Breast epithelium (tissue), 4 donors: ENCODE data around the gene SDK2. TPM values are rescaled to one million over a fixed set of nuclear protein-coding genes. Genes with fewer than 3 reads are reported as not detected.
A peak's percentile ranks its signal among the peaks of the same experiment; 100 is the strongest.

Source experiments
- DNase-seq, 2 donors: peaks; one replicate each; pipeline ENCODE4 v3.0.0-alpha.2; 2019; ENCODE audit warnings: low spot score in 2 of 2
- H3K27ac ChIP-seq, 2 donors: fragments of 200-600 bp; sonication (generic) in 1 of 2; one replicate each; pipeline ENCODE4 v1.5.1; 2016 to 2019; ENCODE audit warnings: mild to moderate bottlenecking in 1 of 2
- H3K27me3 ChIP-seq, 2 donors: fragments of 200-600 bp; sonication (generic) in 1 of 2; one replicate each; pipeline versions ENCODE4 v1.5.1 to v1.6.0; 2017 to 2019; ENCODE audit warnings: control low read depth in 1 of 2, mild to moderate bottlenecking in 1 of 2
- H3K36me3 ChIP-seq: fragments of 200-600 bp; one replicate; pipeline ENCODE4 v1.5.1; 2019
- H3K4me1 ChIP-seq, 2 donors: fragments of 200-600 bp; sonication (generic); one replicate each; pipeline ENCODE4 v1.5.1; 2016 to 2019; ENCODE audit warnings: control low read depth in 1 of 2
- H3K4me3 ChIP-seq, 3 donors: fragments of 200-600 bp; sonication (generic); 1 replicate in 2 of 3; 2 replicates in 1 of 3; pipeline ENCODE4 v1.5.1; 2016 to 2019; ENCODE audit warnings: mild to moderate bottlenecking in 3 of 3, moderate library complexity in 2 of 3
- H3K9me3 ChIP-seq, 2 donors: fragments of 200-600 bp; sonication (generic) in 1 of 2; one replicate each; pipeline ENCODE4 v1.5.1; 2016 to 2019; ENCODE audit warnings: control low read depth in 1 of 2
- POLR2A ChIP-seq: fragments of 450-650 bp; IDR thresholded peaks from one replicate; pipeline ENCODE4 v1.6.1; 2016; ENCODE audit warnings: antibody characterized with exemption, mild to moderate bottlenecking, moderate library complexity
- POLR2AphosphoS5 ChIP-seq, 3 donors: sonication (generic); formaldehyde crosslinking; IDR thresholded peaks; one replicate each; pipeline ENCODE4 v1.6.1; 2017; ENCODE audit warnings: antibody characterized with exemption in 3 of 3
- intact Hi-C: fragments of 100-400 bp; cut with DNase I; formaldehyde crosslinking; loops from one replicate; pipeline ENCODE4 v1.15.1; 2023; ENCODE audit warnings: low total_unique reads
- total RNA-seq, 3 donors: library from RNA; depleted of rRNA; stranded (reverse); fragments of >200 nt; gene quantifications; one replicate each; pipeline ENCODE4 v1.1.0, GENCODE V29; 2016
- TF ChIP-seq, protein P1 (sequence below), 3 donors: fragments of 450-650 bp; IDR thresholded peaks; one replicate each; pipeline ENCODE4 v1.5.1; 2016 to 2017; ENCODE audit warnings: antibody characterized with exemption in 3 of 3, mild to moderate bottlenecking in 3 of 3, moderate library complexity in 3 of 3

Gene SDK2
- total RNA-seq, 3 donors from 2014 or later, result 0.16 to 2.9 (median 2.6) TPM

- no peak overlapping the region for H3K4me3 ChIP-seq
These were observed 295.1 kb downstream of the SDK2 start for GRCh38 chr17:73349138-73349537.

GRCh38 chr17:73348829-73349095, 295.5 kb downstream of the SDK2 start:
- peak overlapping the region; percentile 93 to 95 for H3K27ac ChIP-seq
- intact Hi-C loops, result no loop called here
- TF ChIP-seq POLR2A (no peak), POLR2AphosphoS5 (IDR thresholded peaks at IDR 0.05) (no peak)

More at GRCh38 chr17:73349138-73349537, 295.1 kb downstream of the SDK2 start:
- Histone ChIP-seq H3K36me3 (no peaks in the 10 kb centered on the region), H3K4me1 (peaks cover 0 to 8% of the 10 kb centered on the region in 2 donors), H3K27ac (peak overlapping the region; percentile 93 to 95), H3K27me3 (no peaks in the 10 kb centered on the region), H3K9me3 (no peaks in the 10 kb centered on the region)
- intact Hi-C loops, result no loop called here
- DNase-seq, result peak in 1 of 2 donors; percentile 74
- TF ChIP-seq, protein P1, sequence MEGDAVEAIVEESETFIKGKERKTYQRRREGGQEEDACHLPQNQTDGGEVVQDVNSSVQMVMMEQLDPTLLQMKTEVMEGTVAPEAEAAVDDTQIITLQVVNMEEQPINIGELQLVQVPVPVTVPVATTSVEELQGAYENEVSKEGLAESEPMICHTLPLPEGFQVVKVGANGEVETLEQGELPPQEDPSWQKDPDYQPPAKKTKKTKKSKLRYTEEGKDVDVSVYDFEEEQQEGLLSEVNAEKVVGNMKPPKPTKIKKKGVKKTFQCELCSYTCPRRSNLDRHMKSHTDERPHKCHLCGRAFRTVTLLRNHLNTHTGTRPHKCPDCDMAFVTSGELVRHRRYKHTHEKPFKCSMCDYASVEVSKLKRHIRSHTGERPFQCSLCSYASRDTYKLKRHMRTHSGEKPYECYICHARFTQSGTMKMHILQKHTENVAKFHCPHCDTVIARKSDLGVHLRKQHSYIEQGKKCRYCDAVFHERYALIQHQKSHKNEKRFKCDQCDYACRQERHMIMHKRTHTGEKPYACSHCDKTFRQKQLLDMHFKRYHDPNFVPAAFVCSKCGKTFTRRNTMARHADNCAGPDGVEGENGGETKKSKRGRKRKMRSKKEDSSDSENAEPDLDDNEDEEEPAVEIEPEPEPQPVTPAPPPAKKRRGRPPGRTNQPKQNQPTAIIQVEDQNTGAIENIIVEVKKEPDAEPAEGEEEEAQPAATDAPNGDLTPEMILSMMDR (IDR thresholded peaks at IDR 0.05), result no peak
- peak; percentile 8 for TF ChIP-seq POLR2A

GRCh38 chr17:73348018-73348828, 296.0 kb downstream of the SDK2 start:
- Histone ChIP-seq H3K9me3 (no peaks in the 10 kb centered on the region), H3K27ac (peak overlapping the region; percentile 93 to 95), H3K4me3 (no peak overlapping the region), H3K27me3 (no peaks in the 10 kb centered on the region), H3K4me1 (peaks cover 0 to 8% of the 10 kb centered on the region in 2 donors), H3K36me3 (no peaks in the 10 kb centered on the region)
- no peak for DNase-seq
- intact Hi-C loops, result no loop called here
- no peak for TF ChIP-seq POLR2A
- no peak for TF ChIP-seq POLR2AphosphoS5 (IDR thresholded peaks at IDR 0.05)
- TF ChIP-seq, protein P1 (IDR thresholded peaks at IDR 0.05), result no peak

More at GRCh38 chr17:73348829-73349095, 295.5 kb downstream of the SDK2 start:
- Histone ChIP-seq H3K9me3 (no peaks in the 10 kb centered on the region), H3K4me1 (peaks cover 0 to 8% of the 10 kb centered on the region in 2 donors), H3K27me3 (no peaks in the 10 kb centered on the region), H3K4me3 (no peak overlapping the region), H3K36me3 (no peaks in the 10 kb centered on the region)
- DNase-seq, result no peak

DNA sequence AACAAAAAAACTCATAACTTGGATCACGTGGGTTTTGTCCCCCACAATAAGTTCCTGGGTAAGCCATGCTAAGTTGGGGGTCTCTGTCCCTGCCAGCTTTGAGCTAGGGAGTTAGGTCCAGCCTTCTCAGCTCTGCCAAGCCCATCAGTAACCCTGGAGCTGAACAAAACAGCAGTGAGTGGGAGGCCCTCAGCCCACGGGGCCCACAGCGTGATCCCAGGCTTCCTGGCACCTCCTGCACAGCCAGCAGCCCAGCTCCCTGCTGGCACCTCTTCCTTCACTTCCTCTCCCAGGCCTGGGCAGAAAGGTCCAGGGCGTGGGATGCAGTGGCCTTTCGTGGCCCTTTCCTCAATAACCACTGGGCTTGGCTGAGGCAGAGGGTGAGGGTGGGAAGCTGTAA, 296.9 kb downstream of the SDK2 start:
- intact Hi-C loops, result no loop called here
- no peak for DNase-seq
- H3K27me3 ChIP-seq, result no peaks in the 10 kb centered on the region
- TF ChIP-seq, protein P1 (IDR thresholded peaks at IDR 0.05), result no peak
- TF ChIP-seq POLR2A (no peak), POLR2AphosphoS5 (IDR thresholded peaks at IDR 0.05) (no peak)
- peaks cover 5 to 15% of the 10 kb centered on the region in 2 donors for H3K4me1 ChIP-seq
- no peaks in the 10 kb centered on the region for H3K9me3 ChIP-seq
- no peaks in the 10 kb centered on the region for H3K36me3 ChIP-seq
- H3K4me3 ChIP-seq, result no peak overlapping the region
- peak overlapping the region; percentile 93 to 95 for H3K27ac ChIP-seq

- Histone ChIP-seq H3K27ac (peak overlapping the region; percentile 93 to 95), H3K9me3 (no peaks in the 10 kb centered on the region), H3K4me1 (peaks cover 12 to 17% of the 10 kb centered on the region in 2 donors), H3K4me3 (no peak overlapping the region), H3K27me3 (no peaks in the 10 kb centered on the region), H3K36me3 (no peaks in the 10 kb centered on the region)
- DNase-seq, result no peak
- intact Hi-C loops, result no loop called here
- TF ChIP-seq POLR2A (no peak), POLR2AphosphoS5 (IDR thresholded peaks at IDR 0.05) (no peak)
- TF ChIP-seq, protein P1 (IDR thresholded peaks at IDR 0.05), result no peak
These were observed 297.6 kb downstream of the SDK2 start for GRCh38 chr17:73346501-73347162.
